AML-193 (cell line): ENCODE data around the gene EDEM3.
"Not testable (repeated sequence)": the region's sequence is repeated elsewhere in the genome, so short reads cannot be mapped to it uniquely, and the experiment has no call there.

Source experiments
- DNase-seq, 2 experiments: peaks; one replicate each; lab custom pipeline; 2025; lab: John Stamatoyannopoulos, UW

EDEM3 gene

DNA sequence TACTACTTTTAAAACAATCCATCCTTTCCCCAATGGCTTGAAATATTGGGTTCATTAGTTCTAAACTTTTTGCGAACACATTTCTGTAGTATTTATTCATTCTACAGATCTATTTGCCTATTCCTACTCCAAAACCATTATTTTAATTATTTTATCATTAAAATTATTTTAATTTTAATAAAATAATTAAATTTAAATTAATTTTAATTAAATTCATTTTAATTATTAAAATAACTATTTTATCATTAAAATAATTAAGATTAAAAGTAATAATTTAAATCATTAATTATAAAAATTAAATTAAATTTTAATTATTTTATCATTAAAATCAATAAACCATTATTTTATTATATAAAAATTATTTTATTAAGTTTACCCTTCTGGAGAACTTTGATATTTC is 15.6 kb downstream of the EDEM3 start:
- DNase-seq: no peak

DNA sequence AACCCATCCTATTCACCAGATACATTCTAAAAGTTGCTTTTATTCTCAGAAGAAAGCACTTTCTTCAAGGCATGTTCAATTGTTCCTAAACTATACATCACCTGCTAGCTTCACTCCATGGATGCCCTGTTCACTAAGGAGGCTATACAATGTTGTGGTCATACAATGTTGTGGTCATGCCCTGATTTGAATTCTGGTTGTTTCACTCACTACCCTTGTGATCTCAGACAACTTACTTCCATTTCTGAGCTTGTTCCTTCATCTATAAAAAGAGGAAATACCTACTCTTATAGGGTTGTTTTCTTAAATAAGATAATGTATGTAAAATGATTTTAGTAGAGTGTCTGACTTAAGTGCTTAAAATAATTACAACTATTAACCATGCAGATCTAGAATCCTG is 19.7 kb downstream of the EDEM3 start:
- peak in 1 of 2 experiments; percentile 3 for DNase-seq

DNA sequence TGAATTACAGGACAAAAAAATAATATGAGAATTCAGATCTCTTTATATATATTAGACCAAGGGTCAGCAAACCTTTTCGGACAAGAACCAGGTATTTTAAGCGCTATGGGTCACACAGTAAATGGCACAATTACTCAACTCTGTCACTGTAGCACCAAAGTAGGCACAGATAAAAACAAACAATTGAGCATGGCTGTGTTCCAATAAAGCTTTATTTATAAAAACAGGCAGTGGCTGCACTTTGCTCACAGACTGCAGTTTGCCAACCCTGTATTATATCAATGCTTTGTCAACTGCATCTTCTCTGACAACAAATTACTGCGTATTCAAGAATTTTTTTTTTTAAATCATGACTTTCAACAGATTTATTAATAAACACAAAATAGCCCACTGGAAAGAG is 29.8 kb downstream of the EDEM3 start:
- no peak for DNase-seq

DNA sequence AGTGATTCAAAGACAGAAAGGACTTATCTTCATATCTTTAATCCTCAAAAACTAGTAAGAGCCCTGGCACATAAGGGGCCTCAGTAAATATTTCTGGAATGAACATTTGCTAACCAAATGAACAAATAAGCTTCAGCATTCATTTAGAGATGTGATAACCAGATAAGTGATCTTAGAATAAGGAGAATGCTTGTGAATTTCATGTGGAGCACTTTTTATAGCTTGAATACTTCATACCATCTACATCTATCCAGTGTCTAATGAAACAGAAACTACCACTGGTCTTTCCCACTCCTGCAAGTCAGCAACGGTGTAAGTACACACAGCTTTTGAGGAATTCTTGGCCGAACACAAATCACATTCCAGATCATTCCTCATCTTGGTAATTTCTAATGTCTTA is 38.5 kb downstream of the EDEM3 start:
- DNase-seq: no peak

DNA sequence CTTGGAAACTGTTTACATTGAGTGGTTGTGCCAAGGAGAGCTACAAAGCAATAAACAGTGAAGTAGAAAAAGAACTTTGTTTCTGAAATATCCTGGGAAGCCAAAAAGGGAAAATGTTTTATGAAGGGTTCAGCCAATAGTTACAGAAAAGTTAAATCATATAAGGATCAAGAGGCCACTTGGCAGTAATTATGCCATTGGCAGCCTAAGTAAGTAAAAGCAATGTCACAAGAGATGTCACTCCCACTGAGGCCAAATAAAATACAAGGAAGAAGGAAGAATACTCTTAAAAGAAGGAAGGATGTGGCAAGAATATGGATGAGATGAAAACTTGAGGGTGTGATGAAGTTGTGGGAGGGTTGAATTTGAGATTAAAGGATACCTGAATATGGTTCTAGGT is 45.2 kb downstream of the EDEM3 start:
- no peak for DNase-seq

DNA sequence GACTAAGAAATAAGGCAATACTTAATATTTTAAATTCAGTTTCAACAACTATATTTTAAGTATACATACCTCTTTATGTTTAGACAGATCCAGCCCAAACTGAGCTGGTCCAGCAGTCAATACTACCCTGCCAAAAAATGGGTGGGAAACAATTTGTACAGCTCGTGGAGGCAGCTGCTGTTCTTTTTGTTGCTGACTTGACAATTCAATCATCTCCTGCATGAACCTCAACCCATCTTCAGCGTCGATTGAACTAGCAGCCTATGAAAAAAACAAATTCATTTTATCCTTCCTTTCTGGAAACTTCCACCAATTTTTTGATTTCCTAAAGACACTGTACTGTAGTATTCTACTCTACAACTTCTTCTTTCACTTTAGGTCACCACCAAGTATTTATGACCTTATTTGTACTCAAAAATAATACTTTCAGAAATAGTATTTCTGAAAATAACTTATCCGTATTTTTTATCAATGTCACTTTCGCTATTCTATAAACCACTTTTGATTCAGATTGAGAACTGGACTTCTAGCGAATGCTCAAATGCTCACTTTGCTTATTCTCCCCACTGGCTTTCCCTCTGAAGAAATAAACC is 46.5 kb downstream of the EDEM3 start:
- no peak for DNase-seq

DNA sequence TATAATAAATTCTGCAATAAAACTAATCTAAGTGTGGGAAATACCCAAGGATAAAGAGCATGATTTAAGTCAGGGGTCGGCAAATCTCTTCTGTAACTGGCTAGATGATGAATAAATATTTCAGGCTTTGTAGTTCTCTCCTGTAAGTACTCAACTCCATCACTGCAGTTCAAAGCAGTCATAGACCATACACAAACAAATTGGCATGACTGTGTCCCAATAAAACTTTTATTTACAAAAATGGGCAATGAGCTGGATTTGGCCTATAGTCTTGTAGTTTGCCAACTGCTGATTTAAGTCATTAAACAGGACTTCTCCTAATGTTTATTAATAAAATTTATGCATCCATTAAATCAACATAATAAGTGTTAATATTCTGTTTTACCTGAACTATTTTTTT is 49.4 kb downstream of the EDEM3 start:
- DNase-seq: no peak

DNA sequence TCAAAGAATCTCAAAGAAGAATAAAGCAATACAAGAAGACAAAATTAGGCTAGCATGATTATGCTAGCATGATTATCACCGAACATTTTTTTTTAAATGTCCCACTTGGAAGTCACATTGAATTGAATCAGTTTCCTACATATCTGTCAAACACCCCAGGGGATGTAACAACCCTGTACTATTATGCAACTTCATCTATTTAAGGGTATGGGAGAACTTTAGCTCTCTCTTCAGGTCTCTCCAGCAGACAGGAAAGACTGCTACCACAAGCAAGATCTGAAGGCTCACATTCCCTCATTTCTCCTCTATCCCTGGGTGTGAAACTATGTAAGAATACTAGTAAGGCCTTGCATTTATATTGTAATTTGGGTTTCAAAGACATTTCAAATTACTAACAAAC is 52.8 kb downstream of the EDEM3 start:
- DNase-seq: peak; percentile 1 to 26

DNA sequence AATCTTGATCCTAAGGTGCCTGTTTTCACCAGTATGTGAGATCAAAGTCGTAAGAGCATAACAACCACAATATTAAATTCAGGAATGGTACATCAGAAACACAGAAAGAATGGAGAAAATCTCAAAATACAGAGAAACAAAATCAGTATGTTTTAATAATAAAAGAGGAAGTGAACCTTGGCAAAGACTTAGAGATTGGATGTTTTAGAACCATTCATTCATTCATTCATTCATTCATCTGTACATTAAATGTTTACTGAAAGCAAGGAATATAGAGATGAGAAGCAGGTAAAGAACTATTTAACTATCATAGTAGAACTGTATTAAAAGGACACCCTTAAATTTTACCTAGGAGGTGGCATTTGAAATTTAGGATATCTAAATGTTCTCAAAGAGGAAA is 55.7 kb downstream of the EDEM3 start:
- DNase-seq: no peak

DNA sequence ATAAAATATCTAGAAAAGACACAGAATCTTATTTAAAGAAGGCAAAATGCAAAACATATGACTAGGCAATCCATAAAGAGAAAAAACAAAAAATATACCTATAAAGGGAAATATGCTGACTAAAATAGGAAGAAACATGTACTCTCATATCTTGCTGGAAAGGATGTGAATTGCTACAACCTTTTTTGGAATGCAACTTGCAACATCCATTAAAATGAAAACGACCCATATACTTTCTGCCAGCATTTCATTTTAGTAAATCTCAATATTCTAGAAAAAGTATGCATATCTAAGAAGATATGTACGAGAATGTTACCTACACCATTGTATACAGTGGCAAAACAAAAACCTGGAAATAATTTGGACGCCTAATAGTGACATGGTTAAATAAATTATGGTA is 56.6 kb downstream of the EDEM3 start:
- DNase-seq: no peak

DNA sequence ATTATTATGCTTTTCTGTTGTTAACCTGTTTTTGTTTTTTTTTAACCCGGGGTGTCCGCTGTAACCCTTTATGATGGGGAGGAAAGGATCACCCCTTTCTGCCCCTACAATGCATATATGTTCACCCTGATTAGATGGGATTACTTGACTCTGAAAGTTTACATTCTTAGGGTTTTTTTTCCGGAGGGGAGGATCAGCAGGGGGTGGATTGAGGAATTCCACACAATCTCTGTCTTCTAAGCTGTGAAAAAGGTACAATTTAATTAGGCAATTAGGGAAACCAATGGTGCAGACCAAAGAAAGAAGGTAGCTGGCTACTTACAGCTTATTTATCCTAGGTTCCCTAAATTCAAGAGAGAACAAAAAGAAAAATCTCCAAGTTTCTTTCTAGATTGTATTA is 58.3 kb downstream of the EDEM3 start:
- no peak for DNase-seq

DNA sequence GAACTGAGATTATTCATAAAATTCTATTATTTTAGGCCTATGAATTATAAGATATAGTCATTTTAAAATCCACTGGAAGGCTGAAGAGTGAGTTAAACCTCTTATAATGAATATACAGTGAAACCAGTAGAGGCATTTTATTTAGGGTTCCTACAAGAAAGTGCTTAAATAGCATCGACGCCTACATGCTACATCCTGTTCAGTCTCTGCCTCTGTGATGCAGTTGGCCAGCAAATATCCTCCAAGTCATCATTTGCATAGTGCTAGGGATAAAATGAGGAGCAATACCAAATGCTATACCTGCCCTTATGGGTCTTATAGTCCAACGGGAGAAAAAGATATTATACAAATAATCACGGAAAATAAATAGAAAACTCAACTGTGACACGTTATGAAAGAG is 59.6 kb downstream of the EDEM3 start:
- no peak for DNase-seq

DNA sequence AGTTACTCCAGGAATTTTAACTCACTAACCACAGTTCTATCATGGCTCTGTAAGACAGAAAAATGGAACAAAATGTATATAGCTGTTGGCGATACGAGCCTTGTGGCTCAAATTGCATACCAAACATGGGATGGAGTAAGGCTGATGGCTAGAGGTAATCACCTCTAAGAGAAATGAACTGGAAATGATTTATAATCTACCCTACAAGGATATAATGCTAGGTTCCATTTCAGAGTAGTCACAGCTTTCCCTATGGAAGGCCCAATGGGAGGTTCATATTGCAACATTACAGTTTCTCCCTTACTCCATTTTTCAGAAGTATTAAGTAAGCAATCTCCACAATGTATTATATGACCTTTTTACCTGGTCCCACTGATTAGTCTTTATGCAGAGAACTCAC is 61.6 kb downstream of the EDEM3 start:
- DNase-seq: no peak

DNA sequence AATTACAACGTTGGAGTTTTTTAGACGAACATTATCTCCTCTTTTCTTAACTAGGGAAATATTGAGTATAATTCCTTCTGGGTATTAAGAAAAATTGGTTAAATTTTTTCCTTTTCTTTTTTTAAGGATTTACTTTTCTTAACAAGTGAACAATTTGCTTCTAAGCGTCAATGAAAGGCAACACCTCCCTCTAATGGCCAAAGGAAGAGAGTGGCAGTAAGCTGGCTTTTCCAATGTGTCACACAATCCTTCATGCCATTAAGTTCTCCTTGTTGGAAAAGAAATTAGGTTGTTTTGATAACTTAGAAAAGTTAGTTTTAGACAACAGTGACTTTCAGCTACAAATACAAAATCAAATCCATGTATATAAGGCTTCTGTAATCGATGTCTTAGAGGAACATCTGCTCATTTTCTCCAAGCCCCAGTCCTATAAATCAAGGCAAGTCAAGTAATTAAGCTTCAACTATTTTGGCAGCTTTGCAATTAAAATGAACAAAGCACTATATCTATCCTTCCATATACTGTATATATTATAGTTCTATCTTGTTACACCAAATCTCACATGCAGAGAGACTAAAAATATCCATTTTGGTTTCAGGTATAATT is 62.8 kb downstream of the EDEM3 start:
- DNase-seq: peak; percentile 30 to 48

DNA sequence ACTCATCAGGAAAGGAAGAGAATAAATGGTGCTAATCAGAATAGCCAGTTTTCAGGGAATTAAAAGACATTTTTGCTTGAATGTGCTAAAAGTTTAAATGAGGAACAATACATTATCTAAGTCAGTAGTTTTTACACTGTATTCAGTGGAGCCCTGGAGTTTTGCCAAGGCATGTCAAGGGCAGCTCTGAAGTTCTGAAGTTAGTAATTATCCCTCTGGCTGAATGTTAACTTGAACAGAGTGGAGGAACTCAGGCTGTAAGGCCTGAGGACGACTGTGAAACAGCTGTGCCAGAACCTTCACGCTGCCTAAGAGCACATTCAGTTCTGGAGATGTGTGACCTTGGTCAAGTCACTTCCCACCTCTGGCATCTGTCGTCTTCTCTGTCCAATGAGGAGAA is 68.1 kb downstream of the EDEM3 start:
- DNase-seq: no peak

DNA sequence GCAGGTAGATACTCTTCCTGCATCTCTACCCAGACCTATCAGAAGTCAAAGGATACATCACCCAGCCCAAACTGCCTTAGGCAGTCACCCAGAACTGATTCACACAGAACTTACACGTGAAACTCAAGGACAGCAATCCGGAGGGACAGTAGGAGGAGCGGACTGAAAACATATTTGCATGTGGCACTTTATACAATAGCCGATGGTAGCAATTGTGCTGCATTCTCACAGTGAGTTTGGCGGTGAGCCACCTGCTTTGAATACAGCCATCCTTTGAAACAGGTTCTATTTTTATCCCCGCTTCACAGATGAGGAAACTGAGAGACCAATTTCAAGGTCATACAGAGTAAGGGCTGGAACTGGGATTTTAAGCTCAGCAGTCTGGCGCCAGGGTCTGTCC is 69.5 kb downstream of the EDEM3 start:
- no peak for DNase-seq

DNA sequence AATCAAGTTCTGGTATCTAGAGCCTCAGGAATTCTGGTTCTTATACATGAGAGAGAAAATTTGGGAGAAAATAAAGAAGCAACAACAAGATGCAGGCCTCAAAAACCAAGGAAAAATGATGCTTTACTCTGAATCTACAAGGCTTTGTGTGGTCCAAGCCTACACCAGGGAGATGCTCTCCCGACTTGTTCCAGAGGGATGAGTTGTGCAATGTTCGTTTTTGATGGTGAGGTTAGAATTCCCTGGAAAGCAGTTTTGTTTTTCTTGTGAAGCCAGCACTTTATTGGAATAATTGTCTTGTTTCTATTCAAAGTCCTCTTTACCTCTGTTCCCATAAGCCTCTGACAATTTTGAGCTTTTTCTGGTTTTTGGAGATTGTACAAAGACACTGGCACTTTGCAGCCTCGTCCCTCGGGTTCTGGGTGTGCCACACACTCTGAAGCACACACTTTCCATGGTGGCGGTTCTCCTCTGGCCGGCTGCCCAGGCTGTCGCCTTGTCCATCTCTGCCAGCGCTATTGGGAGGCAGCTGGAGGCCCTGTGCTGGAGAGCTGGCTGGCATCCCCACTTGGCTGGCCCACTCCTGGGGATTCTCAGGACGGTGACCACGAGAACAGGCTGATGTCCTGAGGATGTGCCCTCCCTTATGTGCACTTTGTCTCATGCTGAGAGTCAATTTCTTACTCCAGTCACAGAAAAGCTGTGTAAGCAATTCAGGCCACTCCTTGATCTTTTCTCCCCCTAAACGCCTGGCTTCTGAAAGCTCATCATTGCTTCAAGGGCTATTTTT is 70.2 kb downstream of the EDEM3 start:
- no peak for DNase-seq

DNA sequence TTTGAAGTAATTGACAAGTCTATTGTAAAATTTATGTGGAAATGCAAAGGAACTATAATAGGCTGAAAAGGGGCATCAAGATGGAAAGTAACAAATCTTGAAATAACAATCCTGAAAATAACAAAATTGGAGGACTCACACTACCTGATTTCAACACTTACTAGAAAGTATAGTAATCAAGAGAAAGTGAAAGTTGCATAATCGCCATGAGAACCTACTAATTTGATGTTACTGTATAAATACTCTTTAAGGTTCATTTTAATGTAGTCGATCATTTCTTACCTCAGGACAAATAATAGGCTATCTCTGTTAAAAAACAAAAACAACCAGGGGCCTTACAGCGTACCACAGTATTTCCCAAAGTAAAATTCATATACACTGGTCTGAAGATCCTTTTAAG is 71.7 kb downstream of the EDEM3 start:
- peak in 1 of 2 experiments; percentile 13 for DNase-seq

DNA sequence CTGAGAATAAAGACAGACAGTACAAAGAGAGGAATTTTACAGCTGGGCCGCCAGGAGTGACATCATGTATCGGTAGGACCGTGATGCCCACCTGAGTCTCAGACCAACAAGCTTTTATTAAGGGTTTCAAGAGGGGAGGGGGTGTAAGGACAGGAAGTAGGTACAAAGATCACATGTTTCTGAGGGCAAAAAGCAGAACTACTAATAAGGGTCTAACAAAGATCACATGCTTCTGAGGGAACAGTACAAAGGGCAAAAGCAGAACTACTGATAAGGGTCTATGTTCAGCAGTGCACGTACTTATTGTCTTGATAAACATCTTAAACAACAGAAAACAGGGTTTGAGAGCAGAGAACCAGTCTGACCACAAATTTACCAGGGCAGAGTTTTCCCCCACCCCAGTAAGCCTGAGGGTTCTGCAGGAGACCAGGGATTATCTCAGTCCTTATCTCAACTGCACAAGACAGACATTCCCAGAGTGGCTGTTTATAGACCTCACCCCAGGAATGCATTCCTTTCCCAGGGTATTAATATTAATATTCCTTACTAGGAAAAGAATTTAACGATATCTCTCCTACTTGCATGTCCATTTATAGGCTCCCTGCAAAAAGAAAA is 73.9 kb downstream of the EDEM3 start:
- not testable (repeated sequence) for DNase-seq

DNA sequence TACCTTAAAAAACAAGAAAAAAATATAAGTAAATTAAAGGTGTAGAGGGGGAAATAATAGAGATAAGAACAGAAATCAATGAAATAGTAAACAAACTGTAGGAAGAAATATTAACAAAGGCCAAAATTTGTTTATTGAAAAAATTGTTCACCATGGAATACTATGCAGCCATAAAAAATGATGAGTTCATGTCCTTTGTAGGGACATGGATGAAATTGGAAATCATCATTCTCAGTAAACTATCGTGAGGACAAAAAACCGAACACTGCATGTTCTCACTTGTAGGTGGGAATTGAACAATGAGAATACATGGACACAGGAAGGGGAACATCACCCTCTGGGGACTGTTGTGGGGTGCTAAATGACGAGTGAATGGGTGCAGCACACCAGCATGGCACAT is 75.2 kb downstream of the EDEM3 start:
- not testable (repeated sequence) for DNase-seq

DNA sequence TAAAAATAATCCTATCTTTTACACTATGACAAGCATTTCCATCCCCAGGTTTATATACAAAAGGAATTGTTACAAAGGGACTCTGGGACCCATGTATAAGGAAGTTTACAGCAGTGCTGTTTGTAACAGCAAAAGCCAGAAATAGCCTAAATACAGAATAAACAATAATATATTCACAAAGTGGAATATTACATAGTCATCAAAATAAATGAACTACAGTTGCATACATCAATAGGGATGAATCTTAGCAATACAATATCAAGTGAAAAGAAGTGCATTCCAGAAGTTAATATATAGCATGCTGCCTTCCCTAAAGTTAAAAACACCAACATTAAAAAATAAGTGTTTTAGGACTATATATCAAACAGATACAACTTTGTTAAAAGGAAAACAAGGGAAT is 77.3 kb downstream of the EDEM3 start:
- no peak for DNase-seq

DNA sequence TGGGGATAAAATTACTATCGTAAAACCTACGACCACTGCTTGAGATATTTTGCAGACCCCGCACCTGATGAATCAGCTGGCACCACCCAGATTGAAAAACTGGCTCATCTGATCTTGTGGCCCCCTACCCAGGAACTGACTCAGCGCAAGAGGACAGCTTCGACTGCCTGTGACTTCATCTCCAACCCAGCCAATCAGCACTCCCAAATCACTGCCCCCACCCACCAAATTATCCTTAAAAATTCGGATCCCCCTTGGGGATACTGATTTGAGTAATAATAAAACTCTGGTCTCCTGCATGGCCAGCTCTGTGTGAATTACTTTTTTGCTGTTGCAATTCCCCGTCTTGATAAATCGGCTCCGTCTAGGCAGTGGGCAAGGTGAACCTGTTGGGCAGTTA is 81.4 kb downstream of the EDEM3 start:
- DNase-seq: no peak
